HFFc6 (cell line): ENCODE results near the gene TRIM69. TPM values are rescaled to one million over a fixed set of nuclear protein-coding genes. Genes with fewer than 3 reads are reported as not detected.
A peak's percentile ranks its signal among the peaks of the same experiment; 100 is the strongest.
"Not testable (repeated sequence)": the region's sequence is repeated elsewhere in the genome, so short reads cannot be mapped to it uniquely, and the experiment has no call there.

Experiments
- DNase-seq: peaks from one replicate; pipeline ENCODE4 v3.0.0-alpha.2; 2018
- H3K27ac Mint-ChIP-seq: 2 replicates; pipeline ENCODE4 v1.8.0; 2020; ENCODE audit warnings: mild to moderate bottlenecking, mixed read lengths
- H3K27me3 Mint-ChIP-seq: 2 replicates; pipeline ENCODE4 v1.8.0; 2021; ENCODE audit warnings: mild to moderate bottlenecking, moderate library complexity, mixed read lengths; ENCODE audit not compliant: insufficient read depth
- H3K36me3 Mint-ChIP-seq: 2 replicates; pipeline ENCODE4 v1.8.0; 2021; ENCODE audit warnings: low read depth, mixed read lengths
- H3K4me1 Mint-ChIP-seq: 2 replicates; pipeline ENCODE4 v1.8.0; 2020; ENCODE audit warnings: low read depth, mixed read lengths
- H3K4me3 Mint-ChIP-seq: 2 replicates; pipeline ENCODE4 v1.8.0; 2020; ENCODE audit warnings: mild to moderate bottlenecking, moderate library complexity, mixed read lengths
- H3K9me3 Mint-ChIP-seq: 2 replicates; pipeline ENCODE4 v1.8.0; 2020; ENCODE audit warnings: mild to moderate bottlenecking, mixed read lengths
- long read RNA-seq: library from polyadenylated mRNA; unstranded; transcript quantifications from one replicate; pipeline ENCODE4 v2.0.0, GENCODE V29; 2019
- total RNA-seq, 6 experiments: library from RNA; stranded (reverse); fragmentation: NEBNext Ultra II Directional; extraction: Animal tissue kit (Norgen Biotek cat#: 25700); gene quantifications; 2 replicates in 1 of 6; 3 replicates in 5 of 6; pipeline ENCODE4 v1.2.3, GENCODE V29; 2021
- TF ChIP-seq, protein P1 (sequence below): fragments of 200-600 bp; sonication (generic); IDR thresholded peaks from 2 replicates; pipeline ENCODE4 v1.5.0; 2021; ENCODE audit warnings: antibody characterized with exemption, mild to moderate bottlenecking

The TRIM69 gene, protein sequence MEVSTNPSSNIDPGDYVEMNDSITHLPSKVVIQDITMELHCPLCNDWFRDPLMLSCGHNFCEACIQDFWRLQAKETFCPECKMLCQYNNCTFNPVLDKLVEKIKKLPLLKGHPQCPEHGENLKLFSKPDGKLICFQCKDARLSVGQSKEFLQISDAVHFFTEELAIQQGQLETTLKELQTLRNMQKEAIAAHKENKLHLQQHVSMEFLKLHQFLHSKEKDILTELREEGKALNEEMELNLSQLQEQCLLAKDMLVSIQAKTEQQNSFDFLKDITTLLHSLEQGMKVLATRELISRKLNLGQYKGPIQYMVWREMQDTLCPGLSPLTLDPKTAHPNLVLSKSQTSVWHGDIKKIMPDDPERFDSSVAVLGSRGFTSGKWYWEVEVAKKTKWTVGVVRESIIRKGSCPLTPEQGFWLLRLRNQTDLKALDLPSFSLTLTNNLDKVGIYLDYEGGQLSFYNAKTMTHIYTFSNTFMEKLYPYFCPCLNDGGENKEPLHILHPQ
- 1 to 10 TPM; 7.2 to 8.7 (median 8.3) TPM for total RNA-seq
- long read RNA-seq, transcript TRIM69-207 (2 exons, 3,190 nt), result major isoform, 7 of 9 reads
- long read RNA-seq, partial matches to known transcripts, result 0 of 9 reads
- long read RNA-seq, other reads (novel, unspliced or antisense), result 2 of 9 reads

- no peak for DNase-seq
- H3K36me3 Mint-ChIP-seq, result no peaks in the 10 kb centered on the region
- no peaks in the 10 kb centered on the region for H3K9me3 Mint-ChIP-seq
- peaks cover 20% of the 10 kb centered on the region for H3K4me1 Mint-ChIP-seq
- H3K27me3 Mint-ChIP-seq, result peaks cover 6% of the 10 kb centered on the region
- H3K27ac Mint-ChIP-seq, result peak within 1 kb of the TSS; percentile 10; the same call in 1 of the 2 replicates
- no peak within 1 kb of the TSS for H3K4me3 Mint-ChIP-seq
- TF ChIP-seq, protein P1, sequence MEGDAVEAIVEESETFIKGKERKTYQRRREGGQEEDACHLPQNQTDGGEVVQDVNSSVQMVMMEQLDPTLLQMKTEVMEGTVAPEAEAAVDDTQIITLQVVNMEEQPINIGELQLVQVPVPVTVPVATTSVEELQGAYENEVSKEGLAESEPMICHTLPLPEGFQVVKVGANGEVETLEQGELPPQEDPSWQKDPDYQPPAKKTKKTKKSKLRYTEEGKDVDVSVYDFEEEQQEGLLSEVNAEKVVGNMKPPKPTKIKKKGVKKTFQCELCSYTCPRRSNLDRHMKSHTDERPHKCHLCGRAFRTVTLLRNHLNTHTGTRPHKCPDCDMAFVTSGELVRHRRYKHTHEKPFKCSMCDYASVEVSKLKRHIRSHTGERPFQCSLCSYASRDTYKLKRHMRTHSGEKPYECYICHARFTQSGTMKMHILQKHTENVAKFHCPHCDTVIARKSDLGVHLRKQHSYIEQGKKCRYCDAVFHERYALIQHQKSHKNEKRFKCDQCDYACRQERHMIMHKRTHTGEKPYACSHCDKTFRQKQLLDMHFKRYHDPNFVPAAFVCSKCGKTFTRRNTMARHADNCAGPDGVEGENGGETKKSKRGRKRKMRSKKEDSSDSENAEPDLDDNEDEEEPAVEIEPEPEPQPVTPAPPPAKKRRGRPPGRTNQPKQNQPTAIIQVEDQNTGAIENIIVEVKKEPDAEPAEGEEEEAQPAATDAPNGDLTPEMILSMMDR, result no peak
These were observed at the start of gene TRIM69 for GRCh38 chr15:44736181-44736765. Gene TRIM69 (plus strand): TSS chr15:44736528. CDS start chr15:44736705, 177 bp downstream.

DNA sequence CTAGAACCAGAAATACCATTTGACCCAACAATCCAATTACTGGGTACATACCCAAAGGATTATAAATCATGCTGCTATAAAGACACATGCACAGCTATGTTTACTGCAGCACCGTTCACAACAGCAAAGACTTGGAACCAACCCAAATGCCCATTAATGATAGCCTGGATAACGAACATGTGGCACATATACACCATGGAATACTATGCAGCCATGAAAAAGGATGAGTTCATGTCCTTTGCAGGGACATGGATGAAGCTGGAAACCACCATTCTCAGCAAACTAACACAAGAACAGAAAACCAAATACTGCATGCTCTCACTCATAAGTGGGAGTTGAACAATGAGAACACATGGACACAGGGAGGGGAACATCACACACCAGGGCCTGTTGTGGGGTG lies 47.0 kb upstream of the TRIM69 start:
- H3K36me3 Mint-ChIP-seq, H3K4me1 Mint-ChIP-seq, H3K4me3 Mint-ChIP-seq, H3K27ac Mint-ChIP-seq, DNase-seq: not testable (repeated sequence)
- Mint-ChIP-seq H3K9me3 (peaks cover 17% of the 10 kb centered on the region; the same call in 1 of the 2 replicates), H3K27me3 (peaks cover 15% of the 10 kb centered on the region)

GRCh38 chr15:44690245-44690644 lies 46.1 kb upstream of the TRIM69 start:
- H3K27me3 Mint-ChIP-seq, result peaks cover 16% of the 10 kb centered on the region
- DNase-seq, H3K27ac Mint-ChIP-seq, H3K4me3 Mint-ChIP-seq, H3K36me3 Mint-ChIP-seq, H3K4me1 Mint-ChIP-seq: not testable (repeated sequence)
- H3K9me3 Mint-ChIP-seq, result peaks cover 17% of the 10 kb centered on the region; the same call in 1 of the 2 replicates

DNA sequence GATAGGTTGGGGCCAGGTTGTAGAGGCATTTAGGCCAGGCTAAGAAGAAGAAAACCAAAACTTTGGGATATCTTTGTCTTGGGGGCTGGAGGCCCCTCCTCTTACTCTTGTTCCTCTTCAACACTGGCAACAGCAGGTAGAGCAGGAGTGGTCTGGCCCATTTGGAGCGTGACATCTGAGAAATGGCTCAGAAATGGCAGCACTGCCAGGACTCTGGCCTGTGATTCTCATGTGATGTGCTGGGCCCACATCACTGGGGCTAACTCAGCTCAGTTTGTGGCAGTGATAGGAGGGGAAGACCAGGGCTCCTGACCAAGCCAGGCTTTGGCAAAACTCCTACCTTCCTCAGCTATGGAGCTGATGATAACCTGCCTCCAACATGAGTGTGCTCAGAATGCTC lies 43.7 kb upstream of the TRIM69 start:
- Mint-ChIP-seq H3K4me1 (peaks cover 10% of the 10 kb centered on the region), H3K9me3 (peaks cover 15% of the 10 kb centered on the region; the same call in 1 of the 2 replicates), H3K4me3 (no peak overlapping the region), H3K36me3 (0 out of 2 replicates have a peak, but pooled peaks cover 7% of the 10 kb centered on the region), H3K27me3 (peaks cover 12% of the 10 kb centered on the region), H3K27ac (no peak overlapping the region)
- DNase-seq, result no peak
- TF ChIP-seq, protein P1, result no peak

DNA sequence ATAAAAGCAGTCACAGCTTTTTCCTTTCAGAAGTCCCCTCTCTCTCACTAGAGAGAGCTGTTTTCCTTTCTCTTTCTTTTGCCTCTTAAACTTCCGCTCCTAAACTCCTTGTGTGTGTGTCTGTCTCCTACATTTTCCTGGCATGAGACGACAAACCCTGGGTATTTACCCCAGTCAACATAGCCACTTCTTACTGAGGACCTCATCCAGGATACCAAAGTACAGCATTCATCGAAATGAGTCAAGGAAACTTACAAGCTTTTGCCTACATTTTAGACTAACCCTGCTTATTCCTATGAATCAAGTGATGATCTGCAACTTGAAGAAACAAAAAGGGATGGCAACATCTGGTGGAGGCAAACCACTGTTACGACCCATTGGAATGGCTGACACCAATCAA lies 41.9 kb upstream of the TRIM69 start:
- H3K36me3 Mint-ChIP-seq, result no peaks in the 10 kb centered on the region
- TF ChIP-seq, protein P1, result no peak
- H3K9me3 Mint-ChIP-seq, result peaks cover under 1% of the 10 kb centered on the region; the same call in 1 of the 2 replicates
- H3K4me1 Mint-ChIP-seq, result peaks cover 10% of the 10 kb centered on the region
- DNase-seq, result peak; percentile 60
- H3K27ac Mint-ChIP-seq, result peak overlapping the region; percentile 46
- H3K4me3 Mint-ChIP-seq, result peak overlapping the region; percentile 36
- peaks cover 10% of the 10 kb centered on the region for H3K27me3 Mint-ChIP-seq

DNA sequence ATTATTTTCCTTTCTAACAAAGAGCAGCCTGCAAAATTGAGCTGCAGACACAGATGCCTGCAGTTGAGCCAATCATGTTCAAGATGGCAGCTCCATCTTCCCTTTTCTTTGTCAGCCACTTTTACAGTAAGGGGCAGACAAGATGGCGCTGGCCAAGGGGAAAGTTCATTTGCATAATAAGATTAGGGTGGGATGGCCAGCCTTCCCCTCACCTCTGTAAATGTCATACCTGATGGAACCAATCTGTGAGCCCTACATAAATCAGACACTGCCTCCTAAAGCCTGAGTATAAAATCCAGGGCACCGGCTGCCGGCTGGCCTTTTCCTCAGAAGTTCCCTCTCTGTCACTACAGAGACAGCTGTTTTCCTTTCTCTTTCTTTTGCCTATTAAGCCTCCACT lies 41.0 kb upstream of the TRIM69 start:
- TF ChIP-seq, protein P1, result no peak
- Mint-ChIP-seq H3K9me3 (no peaks in the 10 kb centered on the region), H3K36me3 (no peaks in the 10 kb centered on the region), H3K27ac (no peak overlapping the region), H3K4me1 (peaks cover 10% of the 10 kb centered on the region), H3K27me3 (peaks cover 10% of the 10 kb centered on the region), H3K4me3 (no peak overlapping the region)
- DNase-seq, result no peak
